Neural crest cell (in vitro differentiated cells): ENCODE results near the gene KIAA0040. TPM values are rescaled to one million over a fixed set of nuclear protein-coding genes. Genes with fewer than 3 reads are reported as not detected.

ENCODE experiments used
- DNase-seq: peaks from one replicate; pipeline ENCODE4 v3.0.0; 2021; ENCODE audit warnings: low read depth, mixed read lengths, low spot score
- H3K27ac Mint-ChIP-seq: one replicate; pipeline ENCODE4 v1.8.0; 2021; ENCODE audit warnings: mild to moderate bottlenecking, mixed read lengths; ENCODE audit not compliant: unreplicated experiment
- H3K27me3 Mint-ChIP-seq: 2 replicates; pipeline ENCODE4 v1.8.0; 2021; ENCODE audit warnings: low read depth, mild to moderate bottlenecking, mixed read lengths
- H3K36me3 Mint-ChIP-seq: 2 replicates; pipeline ENCODE4 v1.8.0; 2021; ENCODE audit warnings: low read depth, mild to moderate bottlenecking, mixed read lengths
- H3K4me1 Mint-ChIP-seq: 2 replicates; pipeline ENCODE4 v1.8.0; 2021; ENCODE audit warnings: mixed read lengths
- H3K4me3 Mint-ChIP-seq: one replicate; pipeline ENCODE4 v1.8.0; 2021; ENCODE audit warnings: mild to moderate bottlenecking, mixed read lengths
- H3K9me3 Mint-ChIP-seq: 2 replicates; pipeline ENCODE4 v1.8.0; 2021; ENCODE audit warnings: mixed read lengths
- total RNA-seq: library from RNA; stranded (reverse); gene quantifications from 2 replicates; pipeline ENCODE4 v1.2.1, GENCODE V29; 2021
- TF ChIP-seq, protein P1 (sequence below): fragments of 200-600 bp; sonication (generic); conservative IDR thresholded peaks from 2 replicates; pipeline ENCODE4 v1.5.0; 2021; ENCODE audit warnings: antibody characterized with exemption, mild to moderate bottlenecking

KIAA0040 gene
- total RNA-seq, 1 donor from 2014 or later, result 0.42 TPM

DNA sequence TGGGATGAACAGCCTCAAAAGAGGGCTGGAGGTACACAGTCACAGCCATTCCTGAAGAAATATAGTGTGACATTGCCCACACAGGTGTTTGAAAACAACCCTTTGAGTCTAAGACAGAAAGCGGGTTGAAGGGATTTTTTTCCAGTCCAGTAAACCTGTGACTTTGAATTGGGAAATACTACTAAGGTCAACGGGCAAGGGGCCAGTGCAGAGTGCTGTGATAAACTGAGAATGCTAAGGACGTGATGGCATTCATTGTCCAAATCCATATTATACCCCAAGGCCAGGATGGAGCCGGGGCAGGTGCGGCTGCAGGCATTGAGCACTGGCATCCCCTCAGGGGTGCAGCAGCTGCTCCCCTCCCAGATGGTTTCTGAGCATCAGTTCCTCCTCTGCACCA lies 36.6 kb downstream of the KIAA0040 start:
- Mint-ChIP-seq H3K27ac (no peak overlapping the region), H3K4me1 (peaks cover 18% of the 10 kb centered on the region), H3K9me3 (no peaks in the 10 kb centered on the region), H3K36me3 (no peaks in the 10 kb centered on the region), H3K27me3 (peaks cover 38% of the 10 kb centered on the region), H3K4me3 (no peak overlapping the region)
- no peak for DNase-seq
- TF ChIP-seq, protein P1, sequence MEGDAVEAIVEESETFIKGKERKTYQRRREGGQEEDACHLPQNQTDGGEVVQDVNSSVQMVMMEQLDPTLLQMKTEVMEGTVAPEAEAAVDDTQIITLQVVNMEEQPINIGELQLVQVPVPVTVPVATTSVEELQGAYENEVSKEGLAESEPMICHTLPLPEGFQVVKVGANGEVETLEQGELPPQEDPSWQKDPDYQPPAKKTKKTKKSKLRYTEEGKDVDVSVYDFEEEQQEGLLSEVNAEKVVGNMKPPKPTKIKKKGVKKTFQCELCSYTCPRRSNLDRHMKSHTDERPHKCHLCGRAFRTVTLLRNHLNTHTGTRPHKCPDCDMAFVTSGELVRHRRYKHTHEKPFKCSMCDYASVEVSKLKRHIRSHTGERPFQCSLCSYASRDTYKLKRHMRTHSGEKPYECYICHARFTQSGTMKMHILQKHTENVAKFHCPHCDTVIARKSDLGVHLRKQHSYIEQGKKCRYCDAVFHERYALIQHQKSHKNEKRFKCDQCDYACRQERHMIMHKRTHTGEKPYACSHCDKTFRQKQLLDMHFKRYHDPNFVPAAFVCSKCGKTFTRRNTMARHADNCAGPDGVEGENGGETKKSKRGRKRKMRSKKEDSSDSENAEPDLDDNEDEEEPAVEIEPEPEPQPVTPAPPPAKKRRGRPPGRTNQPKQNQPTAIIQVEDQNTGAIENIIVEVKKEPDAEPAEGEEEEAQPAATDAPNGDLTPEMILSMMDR, result no peak

DNA sequence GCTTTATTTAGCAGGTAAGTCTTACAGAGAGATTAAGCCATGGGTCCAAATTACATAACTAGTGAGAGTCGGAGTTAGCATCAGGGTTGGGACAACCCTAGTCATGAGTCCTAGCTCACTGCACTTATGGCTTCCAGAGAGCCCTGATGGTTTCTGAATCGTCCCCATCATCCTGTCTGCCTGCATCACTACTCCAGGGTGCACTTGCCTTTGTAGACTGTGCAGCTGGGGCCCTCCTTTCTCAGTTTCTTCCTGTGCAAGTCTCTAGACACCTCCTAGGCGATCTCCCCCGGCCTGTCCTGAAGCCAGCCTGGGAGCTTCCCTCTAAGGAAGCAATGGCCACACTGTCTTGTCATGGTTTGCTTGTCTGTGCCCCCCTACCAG lies 37.1 kb downstream of the KIAA0040 start:
- Mint-ChIP-seq H3K4me3 (no peak overlapping the region), H3K27me3 (peaks cover 43% of the 10 kb centered on the region), H3K9me3 (no peaks in the 10 kb centered on the region), H3K4me1 (peaks cover 18% of the 10 kb centered on the region), H3K36me3 (no peaks in the 10 kb centered on the region), H3K27ac (no peak overlapping the region)
- TF ChIP-seq, protein P1, result no peak
- DNase-seq, result no peak

DNA sequence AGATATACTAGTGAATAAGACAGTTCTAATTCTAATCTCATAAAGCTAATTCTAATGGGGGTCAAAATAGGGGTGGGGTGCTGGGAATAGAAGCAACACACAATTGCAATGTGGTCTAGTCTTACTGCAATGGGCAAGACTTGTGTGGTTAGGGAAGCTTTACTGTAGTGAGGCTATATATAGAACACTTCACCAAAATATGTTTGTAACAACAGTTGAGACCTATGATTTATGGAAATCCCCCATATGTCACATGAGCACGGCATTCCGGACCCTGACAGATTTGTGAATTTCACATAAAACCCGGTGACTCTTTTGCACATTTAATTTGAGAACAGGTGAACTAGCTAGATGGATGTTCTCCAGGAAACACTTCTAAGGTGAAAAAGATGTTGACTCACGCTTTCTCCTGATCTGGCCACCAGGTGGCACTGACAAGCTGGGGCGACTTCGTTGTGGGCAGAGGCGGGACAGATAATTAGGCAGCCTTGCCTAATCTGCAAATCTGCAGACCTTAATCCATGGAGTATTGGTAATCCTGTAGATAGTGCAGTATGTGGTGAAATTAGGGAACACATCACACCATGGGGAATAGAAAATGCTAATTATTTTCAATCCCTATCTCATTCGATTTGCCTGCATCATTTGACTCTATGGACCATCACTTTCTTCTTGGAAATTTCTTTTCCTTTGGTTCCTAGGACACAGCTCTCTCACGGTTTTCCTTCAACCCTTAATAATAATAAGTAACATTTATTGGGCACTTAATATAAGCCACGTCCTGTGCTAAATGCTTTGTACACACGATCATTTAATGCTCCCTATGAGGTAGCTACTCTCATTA lies 37.7 kb downstream of the KIAA0040 start:
- peak; percentile 65 for DNase-seq
- H3K27ac Mint-ChIP-seq, result no peak overlapping the region
- no peak overlapping the region for H3K4me3 Mint-ChIP-seq
- peaks cover 44% of the 10 kb centered on the region for H3K27me3 Mint-ChIP-seq
- TF ChIP-seq, protein P1, result peak; percentile 94
- H3K36me3 Mint-ChIP-seq, result no peaks in the 10 kb centered on the region
- no peaks in the 10 kb centered on the region for H3K9me3 Mint-ChIP-seq
- peaks cover 18% of the 10 kb centered on the region for H3K4me1 Mint-ChIP-seq

DNA sequence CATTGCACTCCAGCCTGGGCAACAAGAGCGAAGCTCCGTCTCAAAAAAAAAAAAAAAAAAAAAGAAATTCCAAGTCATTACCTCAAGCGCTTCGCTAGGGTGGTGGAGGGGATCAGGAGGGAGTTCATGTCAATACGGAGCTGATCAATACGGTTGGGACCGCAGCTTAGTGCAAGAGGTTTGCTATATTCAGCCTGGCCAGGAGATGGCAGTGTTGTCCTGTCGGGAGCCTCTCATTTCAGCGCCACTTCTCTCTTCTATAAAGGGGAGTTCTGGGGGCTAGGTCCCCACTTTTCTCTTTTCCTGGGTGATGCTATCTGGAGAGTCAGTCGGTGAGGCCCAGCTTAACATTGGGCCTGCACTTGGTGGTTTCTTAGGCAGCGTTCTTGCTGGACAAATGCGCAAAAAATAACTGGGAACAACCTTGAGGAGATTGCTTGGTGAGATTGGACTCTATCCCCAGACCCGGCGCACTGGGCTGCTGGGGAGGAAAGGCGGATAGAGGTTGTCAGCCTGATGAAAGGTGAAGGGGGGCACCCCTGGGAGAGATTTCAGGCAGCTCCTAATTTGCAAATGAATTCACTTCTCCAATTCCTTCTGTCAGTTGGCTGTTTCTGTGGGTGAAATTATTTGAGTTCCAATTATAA lies 40.4 kb downstream of the KIAA0040 start:
- H3K9me3 Mint-ChIP-seq, result no peaks in the 10 kb centered on the region
- H3K36me3 Mint-ChIP-seq, result no peaks in the 10 kb centered on the region
- H3K4me1 Mint-ChIP-seq, result peaks cover 10% of the 10 kb centered on the region
- no peak overlapping the region for H3K4me3 Mint-ChIP-seq
- no peak overlapping the region for H3K27ac Mint-ChIP-seq
- TF ChIP-seq, protein P1, result peak; percentile 93
- peak; percentile 68 for DNase-seq
- H3K27me3 Mint-ChIP-seq, result peaks cover 44% of the 10 kb centered on the region

DNA sequence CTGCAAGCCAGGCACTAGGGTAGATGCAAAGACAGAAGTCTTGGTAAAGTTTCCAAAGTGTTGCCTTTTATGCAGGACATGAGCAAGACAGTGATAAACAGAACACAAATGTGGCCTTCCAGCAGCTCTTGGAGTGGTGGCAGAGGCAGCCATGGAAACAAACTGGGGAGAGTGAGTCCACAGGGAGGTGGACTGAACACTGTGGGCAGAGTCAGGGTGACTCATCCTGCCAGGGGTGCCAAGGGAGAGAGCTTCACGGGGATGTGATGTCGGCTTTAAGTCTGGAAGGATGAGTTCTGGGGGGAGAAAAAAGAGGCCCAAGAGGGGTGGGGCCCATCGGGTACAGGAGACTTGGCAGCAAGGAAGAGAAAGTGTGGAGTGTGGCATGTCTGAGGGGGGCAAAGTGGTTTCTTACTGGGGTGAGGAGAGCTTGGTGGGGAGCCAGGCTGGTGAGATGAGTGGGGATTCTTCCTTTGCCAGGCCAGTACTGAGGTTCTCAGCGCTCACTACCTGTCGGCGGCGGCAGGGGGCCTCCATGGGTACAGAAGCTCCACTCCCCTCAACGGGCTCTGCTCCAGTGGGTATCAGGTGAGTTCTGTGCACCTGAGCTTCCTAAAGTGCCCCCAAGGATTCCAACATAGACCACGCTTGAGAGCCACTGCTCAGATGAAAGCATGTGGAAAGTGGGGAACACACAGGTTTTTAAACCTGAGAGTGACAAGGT lies 41.8 kb downstream of the KIAA0040 start:
- TF ChIP-seq, protein P1, result no peak
- H3K9me3 Mint-ChIP-seq, result no peaks in the 10 kb centered on the region
- H3K27ac Mint-ChIP-seq, result no peak overlapping the region
- DNase-seq, result no peak
- peaks cover 19% of the 10 kb centered on the region for H3K4me1 Mint-ChIP-seq
- no peak overlapping the region for H3K4me3 Mint-ChIP-seq
- no peaks in the 10 kb centered on the region for H3K36me3 Mint-ChIP-seq
- peaks cover 44% of the 10 kb centered on the region for H3K27me3 Mint-ChIP-seq
